Kidney epithelial cell (primary cell): ENCODE measurements around the gene AKR7A2. TPM values are rescaled to one million over a fixed set of nuclear protein-coding genes. Genes with fewer than 3 reads are reported as not detected.
"Not testable (repeated sequence)": the region's sequence is repeated elsewhere in the genome, so short reads cannot be mapped to it uniquely, and the experiment has no call there.

Experiments
- DNase-seq: peaks from one replicate; pipeline ENCODE4 v3.0.0-alpha.2; 2010; ENCODE audit warnings: low read depth
- H3K27me3 ChIP-seq: 2 replicates; pipeline ENCODE4 v1.6.0; 2011; ENCODE audit warnings: low read length; ENCODE audit not compliant: control insufficient read depth, insufficient read depth
- H3K36me3 ChIP-seq: 2 replicates; pipeline ENCODE4 v1.5.1; 2011; ENCODE audit warnings: low read length; ENCODE audit not compliant: control insufficient read depth, insufficient read depth
- H3K4me3 ChIP-seq: 2 replicates; pipeline ENCODE4 v1.5.1; 2011; ENCODE audit warnings: low read depth, mild to moderate bottlenecking, control low read depth, low read length
- CTCF ChIP-seq: IDR thresholded peaks from 2 replicates; pipeline ENCODE4 v1.5.1; 2011; ENCODE audit warnings: mild to moderate bottlenecking, moderate library complexity, low read length, control low read depth, inconsistent platforms; ENCODE audit not compliant: insufficient read depth, poor library complexity, severe bottlenecking
- total RNA-seq: library from RNA; depleted of rRNA; stranded (reverse); fragments of >200 nt; gene quantifications from 2 replicates; pipeline ENCODE4 v1.2.3, GENCODE V29; 2015

AKR7A2 gene
- total RNA-seq, 1 donor from 2014 or later: 85.6 TPM

- no peak for TF ChIP-seq CTCF
- DNase-seq: no peak
- H3K36me3 ChIP-seq: peaks cover 3% of the 10 kb centered on the region
- H3K4me3 ChIP-seq: no peak overlapping the region
- H3K27me3 ChIP-seq: no peaks in the 10 kb centered on the region
Observed at GRCh38 chr1:19309123-19309813, 2.7 kb downstream of the AKR7A2 start.

DNA sequence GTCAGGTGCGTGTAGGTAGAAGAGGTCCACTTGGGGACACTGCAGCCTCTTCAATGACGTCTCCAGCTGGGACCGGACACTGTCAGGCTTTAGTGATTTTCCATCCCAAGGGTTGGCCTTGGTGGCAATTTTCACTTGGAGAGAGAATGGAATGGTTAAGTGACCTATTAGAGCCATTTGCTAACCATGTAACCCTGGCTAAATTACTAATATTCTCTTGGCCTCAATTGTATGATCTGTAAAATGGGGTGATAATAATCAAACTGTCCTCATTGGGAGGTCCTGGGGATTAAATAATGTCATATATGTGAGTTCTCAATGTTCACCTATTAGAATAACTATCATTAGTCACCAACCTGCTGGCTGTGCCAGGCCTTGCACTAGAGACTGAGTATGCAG lies 3.4 kb downstream of the AKR7A2 start:
- no peak overlapping the region for H3K4me3 ChIP-seq
- H3K36me3 ChIP-seq: peaks cover 3% of the 10 kb centered on the region
- H3K27me3 ChIP-seq: no peaks in the 10 kb centered on the region
- no peak for DNase-seq
- TF ChIP-seq CTCF: no peak

DNA sequence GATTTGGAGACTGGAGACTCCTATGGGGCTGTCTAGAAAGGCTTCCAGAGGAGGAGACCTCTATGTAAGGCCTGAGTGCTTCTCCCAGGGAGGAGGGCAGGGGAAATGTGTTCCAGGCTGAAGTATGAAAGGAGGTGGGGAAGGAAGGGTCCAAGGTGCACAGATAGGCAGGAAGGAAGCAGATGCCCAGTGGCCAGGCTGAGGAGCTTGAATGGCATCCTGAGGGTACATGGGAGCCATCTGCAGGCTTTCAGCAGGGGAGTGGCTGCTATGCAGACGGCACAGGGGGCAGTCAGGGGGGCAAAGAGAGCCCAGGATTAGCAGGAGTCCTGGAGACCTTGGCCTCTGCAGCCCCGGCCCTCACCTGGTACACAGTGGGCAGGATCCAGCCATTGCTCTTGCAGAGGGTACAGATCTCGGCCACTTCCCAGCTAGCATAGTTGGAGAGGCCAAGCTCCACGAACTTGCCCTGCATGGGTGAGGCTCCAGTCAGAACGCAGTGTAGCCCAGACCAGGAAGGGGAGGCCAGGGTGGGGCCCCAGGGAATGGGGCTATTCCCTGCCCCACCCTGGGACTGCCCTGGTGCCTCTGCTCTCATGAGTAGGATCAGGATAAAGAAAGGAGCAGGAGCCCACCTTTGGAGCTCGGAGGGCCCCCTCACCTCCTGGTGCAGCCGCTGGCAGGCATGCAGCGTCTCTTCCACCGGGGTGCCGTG lies 4.0 kb downstream of the AKR7A2 start:
- Histone ChIP-seq H3K36me3 (peaks cover 3% of the 10 kb centered on the region), H3K4me3 (no peak overlapping the region)
- TF ChIP-seq CTCF: no peak

GRCh38 chr1:19306941-19307340 lies 5.0 kb downstream of the AKR7A2 start:
- no peak for DNase-seq
- H3K36me3 ChIP-seq: peaks cover 3% of the 10 kb centered on the region
- no peaks in the 10 kb centered on the region for H3K27me3 ChIP-seq
- TF ChIP-seq CTCF: no peak
- no peak overlapping the region for H3K4me3 ChIP-seq

More for the DNA sequence above, 4.0 kb downstream of the AKR7A2 start:
- DNase-seq: no peak
- H3K27me3 ChIP-seq: no peaks in the 10 kb centered on the region

- no peak for DNase-seq
- no peak for TF ChIP-seq CTCF
Observed at GRCh38 chr1:19305880-19306279, 6.1 kb downstream of the AKR7A2 start.

DNA sequence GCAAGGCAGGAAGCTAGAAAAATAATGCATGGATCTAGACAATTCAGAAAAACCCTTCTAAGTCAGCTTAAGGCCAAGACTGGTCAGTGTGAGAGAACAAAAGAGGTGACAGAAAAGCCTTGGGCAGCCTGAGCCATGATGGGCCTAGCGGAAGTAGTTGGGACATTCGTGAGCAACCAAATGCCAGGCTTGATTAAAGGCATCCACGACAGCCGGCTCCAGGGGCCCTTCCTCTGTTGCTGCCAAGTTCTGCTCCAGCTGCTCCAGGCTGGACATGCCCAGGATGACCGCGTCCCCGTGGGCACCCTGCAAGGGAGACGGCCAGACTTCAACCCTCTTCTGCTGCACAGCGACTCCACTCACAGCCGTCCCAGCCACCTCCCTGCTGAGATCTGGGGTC lies 7.9 kb downstream of the AKR7A2 start:
- H3K36me3 ChIP-seq, H3K27me3 ChIP-seq, DNase-seq, H3K4me3 ChIP-seq: not testable (repeated sequence)

More at GRCh38 chr1:19305880-19306279, 6.1 kb downstream of the AKR7A2 start:
- Histone ChIP-seq H3K27me3 (no peaks in the 10 kb centered on the region), H3K4me3 (no peak overlapping the region), H3K36me3 (peaks cover 3% of the 10 kb centered on the region)
